ENCODE results near the gene OAF. TPM values are rescaled to one million over a fixed set of nuclear protein-coding genes. Genes with fewer than 3 reads are reported as not detected.
A peak's percentile ranks its signal among the peaks of the same experiment; 100 is the strongest.

OAF gene
- total RNA-seq, 2 donors from 2014 or later, result 142 to 152 TPM

DNA sequence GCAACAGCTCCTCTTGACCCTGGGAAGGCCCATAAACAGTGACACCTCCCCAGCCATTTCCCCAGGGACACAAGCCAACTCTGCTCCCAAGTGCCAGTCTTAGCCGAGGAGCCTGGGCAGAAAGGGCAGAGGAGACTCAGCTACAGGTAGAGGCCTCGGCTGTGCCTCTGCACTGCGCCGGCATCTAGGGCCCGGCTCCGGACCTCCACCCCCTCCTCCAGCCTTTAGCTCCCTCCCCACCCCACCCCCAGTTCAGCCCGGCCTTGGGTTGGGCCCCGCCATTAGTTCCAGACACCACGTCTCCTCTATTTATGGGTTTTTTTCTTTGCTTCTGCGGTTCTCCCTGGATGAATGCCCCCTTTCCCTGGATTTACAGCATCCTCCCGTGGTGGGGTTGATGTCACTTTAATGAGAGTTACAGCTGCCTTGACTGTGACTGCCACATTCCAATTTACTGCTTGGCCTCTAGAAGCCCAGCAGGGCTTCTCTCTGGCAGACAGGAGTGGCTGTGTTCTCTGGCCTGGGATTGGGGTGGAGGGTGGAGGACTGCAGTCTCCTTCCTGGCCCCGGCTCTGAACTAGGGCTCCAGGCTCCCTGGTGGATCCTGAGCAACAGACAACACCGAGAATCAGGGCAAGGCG lies 13.5 kb upstream of the OAF start:
- intact Hi-C loops (cut with DNase I), result no loop called here
- Histone ChIP-seq H3K9me3 (no peaks in the 10 kb centered on the region), H3K27me3 (no peaks in the 10 kb centered on the region), H3K36me3 (no peaks in the 10 kb centered on the region), H3K4me1 (peaks cover 4% of the 10 kb centered on the region), H3K9ac (ENCODE audit: low read depth in 2 of 2, low read length in 2 of 2) (peak overlapping the region in 1 of 2 donors; percentile 44), H3K4me3 (no peak overlapping the region), H3K27ac (peak overlapping the region; percentile 56)
- DNase-seq, result peak; percentile 82
- TF ChIP-seq, protein P1, sequence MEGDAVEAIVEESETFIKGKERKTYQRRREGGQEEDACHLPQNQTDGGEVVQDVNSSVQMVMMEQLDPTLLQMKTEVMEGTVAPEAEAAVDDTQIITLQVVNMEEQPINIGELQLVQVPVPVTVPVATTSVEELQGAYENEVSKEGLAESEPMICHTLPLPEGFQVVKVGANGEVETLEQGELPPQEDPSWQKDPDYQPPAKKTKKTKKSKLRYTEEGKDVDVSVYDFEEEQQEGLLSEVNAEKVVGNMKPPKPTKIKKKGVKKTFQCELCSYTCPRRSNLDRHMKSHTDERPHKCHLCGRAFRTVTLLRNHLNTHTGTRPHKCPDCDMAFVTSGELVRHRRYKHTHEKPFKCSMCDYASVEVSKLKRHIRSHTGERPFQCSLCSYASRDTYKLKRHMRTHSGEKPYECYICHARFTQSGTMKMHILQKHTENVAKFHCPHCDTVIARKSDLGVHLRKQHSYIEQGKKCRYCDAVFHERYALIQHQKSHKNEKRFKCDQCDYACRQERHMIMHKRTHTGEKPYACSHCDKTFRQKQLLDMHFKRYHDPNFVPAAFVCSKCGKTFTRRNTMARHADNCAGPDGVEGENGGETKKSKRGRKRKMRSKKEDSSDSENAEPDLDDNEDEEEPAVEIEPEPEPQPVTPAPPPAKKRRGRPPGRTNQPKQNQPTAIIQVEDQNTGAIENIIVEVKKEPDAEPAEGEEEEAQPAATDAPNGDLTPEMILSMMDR (IDR thresholded peaks at IDR 0.05), result no peak

DNA sequence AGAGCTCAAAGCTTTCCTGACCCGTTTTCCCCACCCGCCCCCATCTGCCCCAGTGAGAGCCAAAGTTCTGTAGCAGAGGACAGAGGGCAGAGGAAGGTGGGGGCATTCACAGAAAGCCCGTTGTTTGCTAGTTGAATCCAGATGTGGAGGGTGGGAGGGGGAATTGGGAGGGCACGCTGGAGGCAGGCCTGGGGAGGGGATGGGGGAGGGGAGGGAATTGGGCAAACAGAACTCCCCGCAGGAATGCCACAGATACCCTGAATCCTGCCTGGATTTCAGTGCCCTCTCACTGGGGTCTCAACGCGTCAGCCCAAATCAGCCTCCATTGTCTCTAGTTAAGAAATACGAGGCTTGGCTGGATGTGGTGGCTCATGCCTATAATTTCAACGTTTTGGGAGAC lies 12.9 kb upstream of the OAF start:
- H3K9me3 ChIP-seq, result no peaks in the 10 kb centered on the region
- H3K27me3 ChIP-seq, result no peaks in the 10 kb centered on the region
- intact Hi-C loops (cut with DNase I), result no loop called here
- TF ChIP-seq, protein P1 (IDR thresholded peaks at IDR 0.05), result no peak
- H3K36me3 ChIP-seq, result no peaks in the 10 kb centered on the region
- H3K27ac ChIP-seq, result peak overlapping the region; percentile 56
- H3K9ac ChIP-seq (ENCODE audit: low read depth in 2 of 2, low read length in 2 of 2), result no peak overlapping the region
- H3K4me1 ChIP-seq, result peaks cover 4% of the 10 kb centered on the region
- no peak for DNase-seq
- H3K4me3 ChIP-seq, result no peak overlapping the region

DNA sequence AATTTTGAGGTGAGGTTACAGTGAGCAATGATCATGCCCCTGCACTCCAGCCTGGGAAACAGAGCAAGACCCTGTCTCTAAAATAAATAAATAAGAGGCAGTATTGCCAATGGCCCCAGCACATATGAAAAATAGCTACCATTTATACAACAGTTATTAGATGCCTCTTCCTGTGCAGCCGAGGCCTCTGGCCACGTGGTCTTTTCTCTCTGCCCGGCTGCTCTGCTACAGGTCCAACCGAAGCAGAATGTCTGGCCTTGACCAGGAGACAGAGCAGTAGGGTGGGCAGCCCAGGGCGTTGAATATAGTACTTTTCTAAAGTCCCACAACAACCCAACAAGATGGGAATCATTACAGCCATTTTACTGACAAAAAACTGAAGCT lies 12.4 kb upstream of the OAF start:
- no peaks in the 10 kb centered on the region for H3K27me3 ChIP-seq
- peaks cover 4% of the 10 kb centered on the region for H3K4me1 ChIP-seq
- TF ChIP-seq, protein P1 (IDR thresholded peaks at IDR 0.05), result no peak
- H3K9ac ChIP-seq (ENCODE audit: low read depth in 2 of 2, low read length in 2 of 2), result peak overlapping the region in 1 of 2 donors; percentile 35
- intact Hi-C loops (cut with DNase I), result no loop called here
- DNase-seq, result no peak
- H3K36me3 ChIP-seq, result no peaks in the 10 kb centered on the region
- no peaks in the 10 kb centered on the region for H3K9me3 ChIP-seq
- no peak overlapping the region for H3K4me3 ChIP-seq
- H3K27ac ChIP-seq, result no peak overlapping the region

DNA sequence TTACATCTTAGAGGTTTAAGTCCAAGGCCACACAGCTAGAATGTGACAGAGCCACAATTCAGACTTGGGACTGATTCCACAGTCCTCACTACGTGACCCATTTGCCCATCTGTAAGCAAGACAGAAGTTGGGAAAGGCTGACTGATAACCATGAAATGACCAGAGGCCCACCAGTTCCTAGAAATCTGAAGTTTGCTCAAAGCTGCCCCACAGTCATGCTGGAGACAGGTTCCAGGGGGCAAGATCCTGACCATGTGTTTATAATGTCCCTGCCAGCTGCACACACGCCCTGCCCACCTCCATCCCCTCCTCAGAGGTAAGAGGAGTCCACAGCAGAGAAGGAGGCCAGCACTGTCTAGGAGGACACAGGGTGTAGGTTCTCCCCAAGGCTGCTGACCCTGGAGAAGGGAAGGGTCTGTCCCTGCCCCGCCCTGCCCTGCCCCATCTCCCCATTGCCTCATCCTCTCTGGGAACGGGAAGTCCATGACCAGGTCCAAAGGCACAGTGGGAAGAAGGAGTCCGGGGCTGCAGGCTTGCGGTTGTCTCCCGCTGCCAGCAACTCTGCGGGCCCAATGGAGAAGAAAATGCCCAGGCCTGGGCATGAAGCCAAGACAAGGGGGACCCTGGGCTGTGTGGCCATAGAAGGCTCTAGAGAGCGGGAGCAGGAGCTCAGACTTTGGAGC lies 11.9 kb upstream of the OAF start:
- no peaks in the 10 kb centered on the region for H3K9me3 ChIP-seq
- no peaks in the 10 kb centered on the region for H3K36me3 ChIP-seq
- H3K4me3 ChIP-seq, result no peak overlapping the region
- no peaks in the 10 kb centered on the region for H3K27me3 ChIP-seq
- TF ChIP-seq, protein P1 (IDR thresholded peaks at IDR 0.05), result no peak
- H3K9ac ChIP-seq (ENCODE audit: low read depth in 2 of 2, low read length in 2 of 2), result peak overlapping the region in 1 of 2 donors; percentile 35
- intact Hi-C loops (cut with DNase I), result no loop called here
- H3K27ac ChIP-seq, result no peak overlapping the region
- DNase-seq, result no peak
- H3K4me1 ChIP-seq, result peaks cover 4% of the 10 kb centered on the region

DNA sequence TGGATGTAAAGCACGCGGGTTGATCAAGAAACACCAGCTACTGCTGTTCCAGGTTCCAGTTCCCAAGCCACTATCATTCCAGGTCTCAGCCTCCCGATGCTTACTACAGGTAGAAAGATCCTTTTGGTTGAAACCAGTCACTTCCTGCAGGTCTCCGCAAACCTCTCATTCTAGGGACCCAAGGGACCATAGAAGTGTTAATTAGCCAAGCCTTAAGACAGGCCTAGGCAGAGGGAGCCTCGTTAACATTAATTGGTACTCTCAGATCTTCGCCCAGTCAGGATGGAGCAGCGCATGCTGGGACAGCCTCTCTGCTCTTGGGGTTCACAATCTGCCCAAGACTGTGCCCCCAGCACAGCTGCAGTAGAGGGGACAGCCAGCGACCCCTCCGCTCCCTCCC lies 11.2 kb upstream of the OAF start:
- no peaks in the 10 kb centered on the region for H3K9me3 ChIP-seq
- no peaks in the 10 kb centered on the region for H3K27me3 ChIP-seq
- H3K36me3 ChIP-seq, result no peaks in the 10 kb centered on the region
- H3K9ac ChIP-seq (ENCODE audit: low read depth in 2 of 2, low read length in 2 of 2), result no peak overlapping the region
- no peak for DNase-seq
- H3K27ac ChIP-seq, result no peak overlapping the region
- no peak overlapping the region for H3K4me3 ChIP-seq
- TF ChIP-seq, protein P1 (IDR thresholded peaks at IDR 0.05), result no peak
- H3K4me1 ChIP-seq, result peaks cover 4% of the 10 kb centered on the region
- intact Hi-C loops (cut with DNase I), result no loop called here
